GM21723 (cell line): ENCODE measurements around the gene INTS14.
"Not testable (repeated sequence)": the region's sequence is repeated elsewhere in the genome, so short reads cannot be mapped to it uniquely, and the experiment has no call there.

Experiments
- ATAC-seq: cut with Tn5 transposase; IDR thresholded peaks from one replicate; pipeline ENCODE4 v1.9.1; 2021; ENCODE audit warnings: mild to moderate bottlenecking, moderate library complexity; ENCODE audit not compliant: unreplicated experiment

INTS14 gene

GRCh38 chr15:65579762-65580161, 31.2 kb downstream of the INTS14 start:
- no peak for ATAC-seq

DNA sequence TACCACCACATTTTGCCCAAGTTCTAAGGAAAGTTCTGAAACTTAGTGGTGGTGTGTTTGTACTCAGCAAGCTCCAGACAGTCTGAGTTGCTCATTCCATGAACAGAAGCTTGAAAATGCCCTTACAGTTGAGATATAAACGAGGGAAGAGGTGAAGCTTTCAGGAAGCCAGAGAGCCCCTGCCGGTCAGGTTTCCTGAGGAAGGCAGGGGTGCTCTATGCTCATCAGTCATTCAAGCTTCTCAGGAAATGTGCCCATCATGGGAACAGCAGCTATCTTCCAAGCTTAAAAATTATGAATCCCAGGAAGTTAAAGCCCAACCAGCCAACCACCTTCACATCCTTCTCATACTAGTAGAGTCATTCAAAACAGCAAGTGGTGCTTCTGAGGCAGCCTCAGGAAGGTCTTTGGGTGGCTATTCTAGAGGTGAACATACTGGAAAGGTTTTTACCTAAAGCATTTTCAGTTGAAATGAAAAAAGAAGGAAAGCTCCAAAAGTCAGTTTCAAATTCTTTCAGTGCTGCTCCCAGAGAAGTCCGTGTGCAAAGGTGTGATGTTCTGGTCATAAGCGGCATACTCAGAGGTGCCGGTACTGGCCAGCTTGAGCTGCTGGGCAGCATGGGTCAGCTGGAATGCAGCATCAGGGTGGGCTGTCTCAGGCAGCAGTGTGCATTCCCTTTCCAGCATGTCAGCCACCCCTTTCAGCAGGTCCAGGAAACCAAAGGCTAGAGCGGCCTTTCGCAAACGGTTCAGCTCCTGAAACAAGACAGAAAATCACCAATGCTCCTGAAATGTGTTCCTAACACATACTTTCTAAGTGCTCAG, 31.8 kb downstream of the INTS14 start:
- ATAC-seq: no peak

GRCh38 chr15:65577129-65577996, 33.6 kb downstream of the INTS14 start:
- no peak for ATAC-seq

- no peak for ATAC-seq
These were observed 34.3 kb downstream of the INTS14 start for GRCh38 chr15:65576664-65577063.

DNA sequence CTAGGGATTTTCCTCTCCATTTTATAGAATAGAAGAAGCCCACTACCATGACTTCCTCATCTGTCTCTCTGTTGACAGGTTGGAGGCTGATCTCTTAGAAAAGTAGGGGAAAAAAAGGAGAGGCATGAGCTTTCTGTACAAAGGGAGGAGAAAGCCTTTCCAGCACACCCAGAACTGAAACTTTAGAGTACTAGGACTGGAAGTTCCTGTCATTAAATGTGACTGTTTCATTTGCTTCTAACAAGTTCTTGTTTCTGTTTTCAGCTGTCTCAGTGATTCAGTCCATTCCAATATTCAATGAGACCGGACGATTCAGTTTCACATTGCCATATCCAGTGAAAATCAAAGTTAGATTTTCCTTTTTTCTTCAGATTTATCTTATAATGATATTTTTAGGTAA, 39.0 kb downstream of the INTS14 start:
- no peak for ATAC-seq

DNA sequence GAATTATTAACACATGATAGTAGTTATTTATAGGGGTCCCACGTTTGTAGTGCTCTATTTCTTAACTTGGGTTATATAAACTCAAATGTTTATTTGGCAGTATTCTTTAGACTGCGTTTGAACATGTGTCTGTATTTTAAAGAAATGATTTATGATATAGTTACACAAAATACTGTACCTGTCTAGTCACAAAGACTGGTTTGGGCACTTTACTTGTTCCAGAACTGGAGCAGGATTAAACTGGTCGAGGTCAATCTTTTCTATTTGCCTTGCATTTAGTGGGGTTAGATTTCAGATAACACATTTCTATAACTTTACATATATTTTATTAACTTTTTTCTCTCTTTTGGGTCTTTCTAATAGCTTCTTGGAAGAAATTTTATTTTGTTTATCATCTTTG, 41.2 kb downstream of the INTS14 start:
- no peak for ATAC-seq

GRCh38 chr15:65561934-65562333, 49.0 kb downstream of the INTS14 start:
- ATAC-seq: no peak

- ATAC-seq: no peak
These were observed 51.0 kb downstream of the INTS14 start for GRCh38 chr15:65559941-65560340.

- no peak for ATAC-seq
These were observed 51.8 kb downstream of the INTS14 start for GRCh38 chr15:65558997-65559760.

GRCh38 chr15:65558336-65558735, 52.6 kb downstream of the INTS14 start:
- no peak for ATAC-seq

GRCh38 chr15:65556622-65557021, 54.3 kb downstream of the INTS14 start:
- ATAC-seq: no peak

DNA sequence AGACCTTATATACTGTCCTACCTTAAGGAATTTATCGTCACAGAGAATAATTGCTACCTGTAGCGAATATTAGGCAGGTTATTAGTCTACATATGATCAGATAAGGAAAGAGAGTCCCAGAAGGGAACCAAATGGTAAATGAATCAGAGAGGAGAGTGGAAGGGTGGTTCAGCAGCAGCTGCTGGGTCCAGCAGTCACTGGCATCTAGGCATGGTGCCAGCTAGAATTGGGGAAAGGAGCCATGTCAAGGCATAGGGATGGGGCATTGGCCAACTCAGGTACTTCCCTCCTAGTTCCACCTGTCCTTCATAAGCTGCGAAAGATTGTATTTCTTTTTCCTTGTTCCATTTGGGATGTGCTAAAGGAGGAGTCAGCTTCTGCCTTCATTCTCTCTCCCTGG, 57.2 kb downstream of the INTS14 start:
- ATAC-seq: no peak

DNA sequence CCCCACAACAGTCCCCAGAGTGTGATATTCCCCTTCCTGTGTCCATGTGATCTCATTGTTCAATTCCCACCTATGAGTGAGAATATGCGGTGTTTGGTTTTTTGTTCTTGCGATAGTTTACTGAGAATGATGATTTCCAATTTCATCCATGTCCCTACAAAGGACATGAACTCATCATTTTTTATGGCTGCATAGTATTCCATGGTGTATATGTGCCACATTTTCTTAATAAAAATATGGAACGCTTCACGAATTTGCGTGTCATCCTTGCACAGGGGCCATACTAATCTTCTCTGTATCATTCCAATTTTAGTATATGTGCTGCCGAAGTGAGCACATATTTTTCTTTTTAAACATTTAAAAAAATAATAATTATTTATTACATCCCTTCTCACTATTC, 58.1 kb downstream of the INTS14 start:
- not testable (repeated sequence) for ATAC-seq

- no peak for ATAC-seq
These were observed 59.7 kb downstream of the INTS14 start for GRCh38 chr15:65551183-65551582.

GRCh38 chr15:65550681-65551098, 60.2 kb downstream of the INTS14 start:
- ATAC-seq: no peak

GRCh38 chr15:65549288-65549687, 61.6 kb downstream of the INTS14 start:
- not testable (repeated sequence) for ATAC-seq

GRCh38 chr15:65547841-65548240, 63.1 kb downstream of the INTS14 start:
- no peak for ATAC-seq

- no peak for ATAC-seq
These were observed 69.6 kb downstream of the INTS14 start for GRCh38 chr15:65541231-65541820.

- no peak for ATAC-seq
These were observed 70.6 kb downstream of the INTS14 start for GRCh38 chr15:65540314-65540713.

GRCh38 chr15:65535192-65535591, 75.7 kb downstream of the INTS14 start:
- no peak for ATAC-seq
